ENCODE results near the gene IRAK1.

Gene IRAK1

DNA sequence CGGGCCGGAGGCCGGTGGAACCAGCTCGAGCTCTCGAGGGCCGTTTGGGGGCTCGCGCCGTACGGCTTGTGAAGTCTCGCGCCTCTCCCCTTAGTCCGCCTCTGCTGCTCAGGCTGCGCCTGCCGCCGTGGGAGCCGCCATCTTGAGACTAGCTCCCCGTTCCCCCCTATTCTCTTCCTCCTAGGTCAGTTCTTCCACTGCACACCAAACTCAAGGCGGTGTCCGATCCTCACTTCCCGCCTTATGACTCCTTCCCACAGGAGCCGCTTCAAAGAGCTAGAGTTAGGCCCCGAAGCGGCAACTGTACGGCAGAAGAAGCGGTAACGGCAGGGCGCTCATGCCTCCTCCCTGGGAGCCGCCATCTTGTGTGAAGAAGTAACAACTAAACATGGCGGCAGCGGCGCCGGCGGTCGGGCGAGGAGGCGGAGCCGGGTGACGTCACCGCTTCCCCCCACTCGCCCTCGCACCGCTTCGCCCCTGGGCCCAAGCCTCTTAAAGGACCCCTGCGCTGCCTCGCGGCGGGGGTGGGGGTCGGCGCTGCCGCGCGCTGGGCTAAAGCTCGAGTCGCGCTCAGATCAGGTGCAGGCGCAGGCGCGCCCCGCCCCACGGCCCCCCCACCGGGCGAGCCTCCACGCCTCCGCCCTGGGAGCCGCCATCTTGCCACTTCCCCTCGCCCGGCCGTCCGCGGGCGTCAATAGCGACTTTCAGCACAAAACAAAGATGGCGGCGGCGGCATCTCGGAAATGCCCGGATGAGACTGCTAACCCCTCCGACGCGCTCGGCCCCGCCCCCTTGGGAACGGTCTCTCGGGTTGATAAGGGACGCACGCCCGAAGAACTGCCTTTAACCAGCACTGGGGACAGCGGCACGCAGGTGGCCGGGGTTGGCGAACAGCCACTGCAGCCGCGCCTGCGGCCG is 48.0 kb downstream of the IRAK1 start, which contains the start of gene HCFC1 (continued):
- TF ChIP-seq ZBTB26 (tag by site-specific recombination; optimal IDR thresholded peaks at IDR 0.05) (peak; percentile 82), ZNF626 (tag by site-specific recombination; IDR thresholded peaks at IDR 0.05) (no peak), ZBTB17 (tag by site-specific recombination; IDR thresholded peaks at IDR 0.05) (peak; percentile 88), ZNF596 (tag by site-specific recombination; IDR thresholded peaks at IDR 0.05) (peak; percentile 20; the same call in 1 of the 2 replicates), OSR2 (tag by site-specific recombination; IDR thresholded peaks at IDR 0.05) (0 out of 2 replicates have a peak, but pooled peaks have one; percentile 20), KLF8 (tag by site-specific recombination; IDR thresholded peaks at IDR 0.05) (peak; percentile 99), ZNF664 (tag by site-specific recombination; IDR thresholded peaks at IDR 0.05) (no peak), ZNF211 (tag by site-specific recombination; IDR thresholded peaks at IDR 0.05; ENCODE audit: low read depth) (no peak), ZNF521 (tag by site-specific recombination; IDR thresholded peaks at IDR 0.05) (no peak), FEZF1 (tag by site-specific recombination; IDR thresholded peaks at IDR 0.05) (no peak), GLIS2 (tag by site-specific recombination; IDR thresholded peaks at IDR 0.05) (peak; percentile 99), ZNF132 (tag by site-specific recombination; IDR thresholded peaks at IDR 0.05; ENCODE audit: borderline replicate concordance) (no peak), ZNF561 (tag by site-specific recombination; IDR thresholded peaks at IDR 0.05; ENCODE audit: borderline replicate concordance) (peak; percentile 95), GLI2 (tag by site-specific recombination; IDR thresholded peaks at IDR 0.05; ENCODE audit: borderline replicate concordance, low read depth) (no peak), ZNF394 (tag by site-specific recombination; IDR thresholded peaks at IDR 0.05; ENCODE audit: borderline replicate concordance) (peak; percentile 21; the same call in 1 of the 2 replicates), ZEB2 (tag by site-specific recombination; IDR thresholded peaks at IDR 0.05) (peak; percentile 92), ZNF114 (tag by site-specific recombination; IDR thresholded peaks at IDR 0.05) (no peak), ZNF624 (tag by site-specific recombination; IDR thresholded peaks at IDR 0.05) (no peak), ZNF175 (tag by site-specific recombination; IDR thresholded peaks at IDR 0.05) (no peak), ZNF324 (tag by site-specific recombination; IDR thresholded peaks at IDR 0.05) (peak; percentile 79), ZNF585B (tag by site-specific recombination; IDR thresholded peaks at IDR 0.05) (no peak), ZNF24 (tag by site-specific recombination; IDR thresholded peaks at IDR 0.05) (no peak), ZNF404 (tag by site-specific recombination; IDR thresholded peaks at IDR 0.05) (no peak), ZFHX2 (tag by site-specific recombination; conservative IDR thresholded peaks at IDR 0.05) (peak; percentile 93), ZNF701 (tag by site-specific recombination; IDR thresholded peaks at IDR 0.05) (peak; percentile 90)
- TF ChIP-seq, protein P1, sequence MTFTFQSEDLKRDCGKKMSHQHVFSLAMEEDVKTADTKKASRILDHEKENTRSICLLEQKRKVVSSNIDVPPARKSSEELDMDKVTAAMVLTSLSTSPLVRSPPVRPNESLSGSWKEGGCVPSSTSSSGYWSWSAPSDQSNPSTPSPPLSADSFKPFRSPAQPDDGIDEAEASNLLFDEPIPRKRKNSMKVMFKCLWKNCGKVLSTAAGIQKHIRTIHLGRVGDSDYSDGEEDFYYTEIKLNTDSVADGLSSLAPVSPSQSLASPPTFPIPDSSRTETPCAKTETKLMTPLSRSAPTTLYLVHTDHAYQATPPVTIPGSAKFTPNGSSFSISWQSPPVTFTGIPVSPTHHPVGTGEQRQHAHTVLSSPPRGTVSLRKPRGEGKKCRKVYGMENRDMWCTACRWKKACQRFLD (tag by site-specific recombination; IDR thresholded peaks at IDR 0.05), result no peak
- TF ChIP-seq, protein P2, sequence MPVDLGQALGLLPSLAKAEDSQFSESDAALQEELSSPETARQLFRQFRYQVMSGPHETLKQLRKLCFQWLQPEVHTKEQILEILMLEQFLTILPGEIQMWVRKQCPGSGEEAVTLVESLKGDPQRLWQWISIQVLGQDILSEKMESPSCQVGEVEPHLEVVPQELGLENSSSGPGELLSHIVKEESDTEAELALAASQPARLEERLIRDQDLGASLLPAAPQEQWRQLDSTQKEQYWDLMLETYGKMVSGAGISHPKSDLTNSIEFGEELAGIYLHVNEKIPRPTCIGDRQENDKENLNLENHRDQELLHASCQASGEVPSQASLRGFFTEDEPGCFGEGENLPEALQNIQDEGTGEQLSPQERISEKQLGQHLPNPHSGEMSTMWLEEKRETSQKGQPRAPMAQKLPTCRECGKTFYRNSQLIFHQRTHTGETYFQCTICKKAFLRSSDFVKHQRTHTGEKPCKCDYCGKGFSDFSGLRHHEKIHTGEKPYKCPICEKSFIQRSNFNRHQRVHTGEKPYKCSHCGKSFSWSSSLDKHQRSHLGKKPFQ (tag by site-specific recombination; IDR thresholded peaks at IDR 0.05), result no peak; the same call in 1 of the 2 replicates
